Gastrocnemius medialis (tissue), 4 donors: ENCODE measurements around the gene ROBO1. TPM values are rescaled to one million over a fixed set of nuclear protein-coding genes. Genes with fewer than 3 reads are reported as not detected.

Experiments used
- ATAC-seq, 2 donors: fragments of 150-250 bp; one replicate each; pipeline ENCODE4 v1.9.1; 2016
- DNase-seq, 2 donors: peaks; one replicate each; pipeline ENCODE4 v3.0.0-alpha.2; 2019
- H3K27ac ChIP-seq, 4 donors: fragments of 200-600 bp; sonication (generic); 1 replicate in 1 of 4; 2 replicates in 3 of 4; pipeline ENCODE4 v1.5.1; 2016 to 2018; ENCODE audit warnings: mild to moderate bottlenecking in 2 of 4, moderate library complexity in 1 of 4
- H3K27me3 ChIP-seq, 3 donors: fragments of 200-600 bp; sonication (generic) in 2 of 3; 1 replicate in 1 of 3; 2 replicates in 2 of 3; pipeline versions ENCODE4 v1.5.1 to v1.6.0; 2016 to 2019; ENCODE audit warnings: mild to moderate bottlenecking in 1 of 3, moderate library complexity in 1 of 3
- H3K36me3 ChIP-seq, 2 donors: fragments of 200-600 bp; sonication (generic) in 1 of 2; one replicate each; pipeline ENCODE4 v1.5.1; 2017 to 2018
- H3K4me1 ChIP-seq, 2 donors: fragments of 200-600 bp; sonication (generic) in 1 of 2; one replicate each; pipeline ENCODE4 v1.5.1; 2016 to 2017; ENCODE audit warnings: mild to moderate bottlenecking in 2 of 2
- H3K4me3 ChIP-seq, 4 donors: fragments of 200-600 bp; sonication (generic) in 3 of 4; 1 replicate in 1 of 4; 2 replicates in 3 of 4; pipeline ENCODE4 v1.5.1; 2016 to 2019; ENCODE audit warnings: mild to moderate bottlenecking in 2 of 4
- H3K9me3 ChIP-seq, 3 donors: fragments of 200-600 bp; sonication (generic) in 2 of 3; 1 replicate in 1 of 3; 2 replicates in 2 of 3; pipeline ENCODE4 v1.5.1; 2016 to 2019
- POLR2A ChIP-seq, 2 donors: fragments of 450-650 bp; IDR thresholded peaks; one replicate each; pipeline ENCODE4 v1.6.1; 2017; ENCODE audit warnings: antibody characterized with exemption in 2 of 2, mild to moderate bottlenecking in 2 of 2, moderate library complexity in 2 of 2
- in situ Hi-C, 4 donors: fragments of 200-750 bp; cut with MboI; loops; one replicate each; pipeline versions ENCODE4 v1.15.0 to v1.8.0; 2017; ENCODE audit warnings: low sequenced_read_pairs in 4 of 4
- intact Hi-C: fragments of 100-400 bp; cut with DNase I; formaldehyde crosslinking; loops from one replicate; pipeline ENCODE4 v1.15.1; 2023; ENCODE audit warnings: low total_unique reads
- total RNA-seq, 4 donors: library from RNA; depleted of rRNA; stranded (reverse); fragments of >200 nt; gene quantifications; one replicate each; pipeline versions ENCODE4 v1.1.0 to v1.2.3, GENCODE V29; 2016
- TF ChIP-seq, protein P1 (sequence below), 5 experiments: fragments of 450-650 bp in 3 of 5; fragments of 200-600 bp in 2 of 5; sonication (generic) in 2 of 5; IDR thresholded peaks in 4 of 5; conservative IDR thresholded peaks in 1 of 5; 1 replicate in 4 of 5; 2 replicates in 1 of 5; pipeline ENCODE4 v1.5.1; 2016 to 2019; ENCODE audit warnings: antibody characterized with exemption in 5 of 5, mild to moderate bottlenecking in 3 of 5, moderate library complexity in 3 of 5

ROBO1 gene
- total RNA-seq, 4 donors from 2014 or later = 4.2 to 16.0 (median 9.5) TPM

DNA sequence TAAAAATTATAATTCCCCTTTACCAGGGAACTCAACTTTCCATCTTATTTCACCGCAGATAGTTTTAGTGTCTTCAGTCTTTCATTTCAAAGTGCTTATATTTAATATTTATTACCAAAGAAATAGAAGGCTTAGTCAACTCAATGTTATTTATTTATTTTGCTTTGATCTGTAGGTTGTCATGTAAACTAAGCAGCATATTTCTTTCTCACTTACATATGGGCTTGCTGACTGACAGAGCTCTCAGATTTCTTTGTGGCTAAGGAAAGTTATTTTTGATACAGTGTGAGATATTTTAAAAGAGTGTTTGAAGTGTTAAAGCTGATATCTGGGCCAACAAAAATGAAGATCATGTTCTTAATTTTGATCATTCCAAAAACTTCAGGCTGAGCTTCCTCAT, 331.4 kb downstream of the ROBO1 start:
- TF ChIP-seq, protein P1, sequence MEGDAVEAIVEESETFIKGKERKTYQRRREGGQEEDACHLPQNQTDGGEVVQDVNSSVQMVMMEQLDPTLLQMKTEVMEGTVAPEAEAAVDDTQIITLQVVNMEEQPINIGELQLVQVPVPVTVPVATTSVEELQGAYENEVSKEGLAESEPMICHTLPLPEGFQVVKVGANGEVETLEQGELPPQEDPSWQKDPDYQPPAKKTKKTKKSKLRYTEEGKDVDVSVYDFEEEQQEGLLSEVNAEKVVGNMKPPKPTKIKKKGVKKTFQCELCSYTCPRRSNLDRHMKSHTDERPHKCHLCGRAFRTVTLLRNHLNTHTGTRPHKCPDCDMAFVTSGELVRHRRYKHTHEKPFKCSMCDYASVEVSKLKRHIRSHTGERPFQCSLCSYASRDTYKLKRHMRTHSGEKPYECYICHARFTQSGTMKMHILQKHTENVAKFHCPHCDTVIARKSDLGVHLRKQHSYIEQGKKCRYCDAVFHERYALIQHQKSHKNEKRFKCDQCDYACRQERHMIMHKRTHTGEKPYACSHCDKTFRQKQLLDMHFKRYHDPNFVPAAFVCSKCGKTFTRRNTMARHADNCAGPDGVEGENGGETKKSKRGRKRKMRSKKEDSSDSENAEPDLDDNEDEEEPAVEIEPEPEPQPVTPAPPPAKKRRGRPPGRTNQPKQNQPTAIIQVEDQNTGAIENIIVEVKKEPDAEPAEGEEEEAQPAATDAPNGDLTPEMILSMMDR (IDR thresholded peaks at IDR 0.05 in 4 of 5, conservative IDR thresholded peaks at IDR 0.05 in 1 of 5) = no peak
- TF ChIP-seq POLR2A (IDR thresholded peaks at IDR 0.05) = no peak

DNA sequence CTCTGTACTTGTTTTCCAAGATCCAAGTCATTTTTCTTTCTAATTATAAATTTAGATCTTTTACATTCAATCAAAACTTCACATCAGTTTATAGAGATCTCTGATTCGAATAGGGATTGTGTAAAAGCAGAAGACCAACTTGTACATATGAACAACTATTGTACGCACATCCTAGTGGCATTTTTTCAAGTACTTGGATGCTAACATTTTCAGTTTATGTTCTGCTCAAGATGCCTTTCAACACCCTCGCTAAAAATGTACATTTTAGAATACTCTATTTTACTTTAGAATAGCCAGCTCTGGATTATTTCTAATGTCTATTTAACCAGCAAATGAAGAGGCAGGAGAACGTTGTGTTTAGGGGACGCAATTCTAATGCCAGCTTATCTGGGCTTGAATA, 340.7 kb downstream of the ROBO1 start:
- Histone ChIP-seq H3K4me3 (no peak overlapping the region), H3K27me3 (no peaks in the 10 kb centered on the region), H3K36me3 (no peaks in the 10 kb centered on the region), H3K9me3 (no peaks in the 10 kb centered on the region), H3K27ac (no peak overlapping the region), H3K4me1 (no peaks in the 10 kb centered on the region)
- intact Hi-C loops = no loop called here
- TF ChIP-seq, protein P1 (IDR thresholded peaks at IDR 0.05 in 4 of 5, conservative IDR thresholded peaks at IDR 0.05 in 1 of 5) = no peak
- no peak for TF ChIP-seq POLR2A (IDR thresholded peaks at IDR 0.05)
- in situ Hi-C loops = no loop called here
- DNase-seq (no peak), ATAC-seq (no peak)

More for the DNA sequence above, 331.4 kb downstream of the ROBO1 start:
- Histone ChIP-seq H3K4me1 (peaks cover 0 to 5% of the 10 kb centered on the region in 2 donors), H3K4me3 (no peak overlapping the region), H3K36me3 (no peaks in the 10 kb centered on the region), H3K27me3 (no peaks in the 10 kb centered on the region), H3K9me3 (no peaks in the 10 kb centered on the region), H3K27ac (no peak overlapping the region)
- ATAC-seq (no peak), DNase-seq (no peak)
- in situ Hi-C loops (no loop called here), intact Hi-C loops (no loop called here)

DNA sequence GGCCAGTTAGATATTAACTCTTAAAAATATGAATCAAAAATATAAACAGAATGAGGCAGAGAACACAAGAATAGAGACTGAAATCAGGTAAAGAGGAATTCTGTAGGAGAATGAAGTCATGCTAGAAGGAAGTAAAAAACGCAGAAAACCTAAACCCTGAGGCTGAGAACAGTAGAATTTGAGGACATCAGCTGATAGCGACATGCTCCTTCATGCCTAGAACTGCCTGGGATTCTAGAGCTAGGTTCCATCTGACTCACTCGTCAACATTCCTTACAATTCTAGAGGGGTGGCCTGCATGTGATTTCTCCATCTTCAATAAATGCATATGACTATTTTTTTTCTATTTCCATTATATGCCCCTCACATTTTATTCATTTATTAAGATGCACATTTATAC, 343.0 kb downstream of the ROBO1 start:
- Histone ChIP-seq H3K9me3 (no peaks in the 10 kb centered on the region), H3K36me3 (no peaks in the 10 kb centered on the region), H3K27me3 (no peaks in the 10 kb centered on the region), H3K4me1 (no peaks in the 10 kb centered on the region), H3K4me3 (no peak overlapping the region), H3K27ac (no peak overlapping the region)
- in situ Hi-C loops = no loop called here
- no peak for DNase-seq
- ATAC-seq = no peak
- intact Hi-C loops = no loop called here
- TF ChIP-seq, protein P1 (IDR thresholded peaks at IDR 0.05 in 4 of 5, conservative IDR thresholded peaks at IDR 0.05 in 1 of 5) = no peak
- no peak for TF ChIP-seq POLR2A (IDR thresholded peaks at IDR 0.05)

DNA sequence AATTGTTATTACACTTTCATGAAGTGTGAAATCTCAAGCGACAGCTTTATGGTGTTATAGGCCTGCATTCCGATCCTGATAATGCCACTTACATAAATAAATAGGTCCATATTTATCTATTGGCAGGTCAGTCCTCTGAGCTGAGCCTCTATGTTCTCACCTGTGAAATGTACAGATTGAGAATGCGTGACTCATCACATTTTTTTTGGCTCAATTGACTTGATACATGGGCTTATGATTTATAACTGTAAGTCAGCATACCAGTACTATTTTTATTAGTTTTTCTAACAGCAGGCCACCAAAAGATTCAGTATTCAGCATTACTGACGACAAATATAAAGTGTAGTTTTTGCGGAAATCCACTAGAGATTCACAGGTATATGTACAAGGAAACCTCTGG, 344.4 kb downstream of the ROBO1 start:
- ATAC-seq = no peak
- no peak overlapping the region for H3K27ac ChIP-seq
- intact Hi-C loops = no loop called here
- no peak overlapping the region for H3K4me3 ChIP-seq
- DNase-seq = no peak
- H3K36me3 ChIP-seq = no peaks in the 10 kb centered on the region
- no peaks in the 10 kb centered on the region for H3K4me1 ChIP-seq
- TF ChIP-seq, protein P1 (IDR thresholded peaks at IDR 0.05 in 4 of 5, conservative IDR thresholded peaks at IDR 0.05 in 1 of 5) = no peak
- no peak for TF ChIP-seq POLR2A (IDR thresholded peaks at IDR 0.05)
- in situ Hi-C loops = no loop called here
- no peaks in the 10 kb centered on the region for H3K9me3 ChIP-seq
- no peaks in the 10 kb centered on the region for H3K27me3 ChIP-seq

DNA sequence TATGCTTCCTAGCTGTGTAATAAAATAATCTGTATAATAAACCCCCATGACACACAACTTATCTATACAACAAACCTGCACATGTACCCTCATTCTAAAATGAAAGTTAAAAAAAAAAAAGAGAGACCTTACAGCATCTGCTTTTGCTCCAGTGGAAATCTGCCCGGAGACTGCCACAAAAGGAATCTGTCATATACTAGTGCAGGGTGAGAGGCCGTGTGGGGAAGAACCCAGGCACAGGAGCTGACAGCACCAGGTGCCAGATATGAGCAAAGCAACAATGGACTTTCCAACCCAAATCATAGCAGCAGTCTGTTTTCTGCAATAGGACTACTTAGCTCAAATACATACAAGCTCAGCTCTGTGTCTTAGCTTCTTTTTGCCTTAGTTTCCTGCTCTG, 346.5 kb downstream of the ROBO1 start:
- intact Hi-C loops (no loop called here), in situ Hi-C loops (no loop called here)
- H3K9me3 ChIP-seq = no peaks in the 10 kb centered on the region
- H3K4me1 ChIP-seq = no peaks in the 10 kb centered on the region
- no peak overlapping the region for H3K27ac ChIP-seq
- H3K27me3 ChIP-seq = no peaks in the 10 kb centered on the region
- TF ChIP-seq, protein P1 (IDR thresholded peaks at IDR 0.05 in 4 of 5, conservative IDR thresholded peaks at IDR 0.05 in 1 of 5) = no peak
- TF ChIP-seq POLR2A (IDR thresholded peaks at IDR 0.05) = no peak
- H3K4me3 ChIP-seq = no peak overlapping the region
- no peak for ATAC-seq
- no peaks in the 10 kb centered on the region for H3K36me3 ChIP-seq
- no peak for DNase-seq
